Measurements from ENCODE around the gene MCF2L2.

MCF2L2 gene

DNA sequence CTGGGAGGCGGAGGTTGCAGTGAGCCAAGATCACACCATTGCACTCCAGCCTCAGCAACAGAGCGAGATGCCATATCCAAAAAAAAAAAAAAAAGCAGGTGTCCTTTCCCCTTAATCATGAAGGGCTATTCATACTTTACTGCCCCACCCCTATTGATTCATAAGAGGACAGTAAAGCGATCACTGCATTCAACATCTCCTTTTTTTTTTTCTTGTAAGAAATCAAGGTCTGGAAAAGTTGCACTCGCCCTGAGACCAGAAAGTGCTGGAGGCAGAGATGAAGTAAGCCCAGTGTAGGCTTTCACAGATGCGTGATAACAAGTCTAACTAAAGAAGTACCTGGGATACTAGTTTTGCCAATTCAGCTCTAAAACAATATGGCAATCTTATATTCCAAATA is 151.2 kb downstream of the MCF2L2 start (continued):
- TF ChIP-seq, protein P1, sequence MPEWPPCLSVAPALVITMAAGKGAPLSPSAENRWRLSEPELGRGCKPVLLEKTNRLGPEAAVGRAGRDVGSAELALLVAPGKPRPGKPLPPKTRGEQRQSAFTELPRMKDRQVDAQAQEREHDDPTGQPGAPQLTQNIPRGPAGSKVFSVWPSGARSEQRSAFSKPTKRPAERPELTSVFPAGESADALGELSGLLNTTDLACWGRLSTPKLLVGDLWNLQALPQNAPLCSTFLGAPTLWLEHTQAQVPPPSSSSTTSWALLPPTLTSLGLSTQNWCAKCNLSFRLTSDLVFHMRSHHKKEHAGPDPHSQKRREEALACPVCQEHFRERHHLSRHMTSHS (tag by site-specific recombination; IDR thresholded peaks at IDR 0.05) = no peak
- TF ChIP-seq ZNF366 (tag by site-specific recombination; conservative IDR thresholded peaks at IDR 0.05) = no peak

DNA sequence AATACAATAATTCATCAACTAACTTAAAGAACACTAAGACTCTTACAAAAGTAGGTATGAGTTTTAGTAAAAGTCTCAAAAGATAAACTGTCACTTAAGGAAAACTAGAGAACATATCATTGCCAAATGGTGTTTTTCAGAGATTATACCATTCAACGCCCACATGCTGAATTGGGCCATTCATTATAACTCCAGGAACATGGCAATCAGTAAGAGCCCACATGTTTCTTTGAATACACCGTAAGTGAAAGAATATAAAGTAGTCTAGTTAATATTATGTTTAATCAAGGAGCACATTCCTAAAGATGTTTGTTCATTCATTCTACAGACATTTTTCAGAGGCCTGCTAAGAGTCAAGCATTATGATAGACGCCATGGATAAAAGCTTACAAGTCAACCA is 152.5 kb downstream of the MCF2L2 start:
- Histone ChIP-seq H3K36me3 (ENCODE audit: control insufficient read depth in 2 of 2, insufficient read depth in 1 of 2, low read length in 2 of 2) (no peaks in the 10 kb centered on the region), H3K27ac (ENCODE audit: extremely low read depth, low read depth, low read length) (no peak overlapping the region), H3K4me1 (ENCODE audit: control insufficient read depth, insufficient read depth, low read length) (no peaks in the 10 kb centered on the region), H3K9me3 (ENCODE audit: control insufficient read depth, insufficient read depth, low read depth, low read length) (no peaks in the 10 kb centered on the region), H3K4me3 (ENCODE audit: low read depth, low read length) (no peak overlapping the region)
- TF ChIP-seq ZNF521 (tag by site-specific recombination; IDR thresholded peaks at IDR 0.05) (no peak), GLI4 (tag by site-specific recombination; IDR thresholded peaks at IDR 0.05) (no peak), ZNF341 (tag by site-specific recombination; IDR thresholded peaks at IDR 0.05; ENCODE audit: low read depth) (no peak), SP3 (tag by site-specific recombination; IDR thresholded peaks at IDR 0.05) (no peak), ZNF555 (tag by site-specific recombination; conservative IDR thresholded peaks at IDR 0.05) (no peak), ZFP41 (tag by site-specific recombination; IDR thresholded peaks at IDR 0.05; ENCODE audit: borderline replicate concordance) (no peak), ZNF600 (tag by site-specific recombination; IDR thresholded peaks at IDR 0.05) (no peak), ZNF473 (tag by site-specific recombination; IDR thresholded peaks at IDR 0.05) (no peak), SETDB1 (IDR thresholded peaks at IDR 0.05; ENCODE audit: insufficient read length, low read length) (no peak), ZNF274 (IDR thresholded peaks at IDR 0.05; ENCODE audit: low read length) (no peak), ZNF274 (tag by site-specific recombination; IDR thresholded peaks at IDR 0.05; ENCODE audit: borderline replicate concordance) (no peak), HOXC10 (CRISPR knock-in tag; IDR thresholded peaks at IDR 0.05) (no peak), SCRT2 (tag by site-specific recombination; IDR thresholded peaks at IDR 0.05) (no peak), KLF8 (tag by site-specific recombination; IDR thresholded peaks at IDR 0.05) (no peak), ZNF701 (tag by site-specific recombination; IDR thresholded peaks at IDR 0.05) (no peak), ZNF239 (tag by site-specific recombination; IDR thresholded peaks at IDR 0.05) (no peak), ZNF624 (tag by site-specific recombination; IDR thresholded peaks at IDR 0.05) (no peak)
- TF ChIP-seq, protein P2, sequence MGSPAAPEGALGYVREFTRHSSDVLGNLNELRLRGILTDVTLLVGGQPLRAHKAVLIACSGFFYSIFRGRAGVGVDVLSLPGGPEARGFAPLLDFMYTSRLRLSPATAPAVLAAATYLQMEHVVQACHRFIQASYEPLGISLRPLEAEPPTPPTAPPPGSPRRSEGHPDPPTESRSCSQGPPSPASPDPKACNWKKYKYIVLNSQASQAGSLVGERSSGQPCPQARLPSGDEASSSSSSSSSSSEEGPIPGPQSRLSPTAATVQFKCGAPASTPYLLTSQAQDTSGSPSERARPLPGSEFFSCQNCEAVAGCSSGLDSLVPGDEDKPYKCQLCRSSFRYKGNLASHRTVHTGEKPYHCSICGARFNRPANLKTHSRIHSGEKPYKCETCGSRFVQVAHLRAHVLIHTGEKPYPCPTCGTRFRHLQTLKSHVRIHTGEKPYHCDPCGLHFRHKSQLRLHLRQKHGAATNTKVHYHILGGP (tag by site-specific recombination; IDR thresholded peaks at IDR 0.05) = no peak
- TF ChIP-seq, protein P3, sequence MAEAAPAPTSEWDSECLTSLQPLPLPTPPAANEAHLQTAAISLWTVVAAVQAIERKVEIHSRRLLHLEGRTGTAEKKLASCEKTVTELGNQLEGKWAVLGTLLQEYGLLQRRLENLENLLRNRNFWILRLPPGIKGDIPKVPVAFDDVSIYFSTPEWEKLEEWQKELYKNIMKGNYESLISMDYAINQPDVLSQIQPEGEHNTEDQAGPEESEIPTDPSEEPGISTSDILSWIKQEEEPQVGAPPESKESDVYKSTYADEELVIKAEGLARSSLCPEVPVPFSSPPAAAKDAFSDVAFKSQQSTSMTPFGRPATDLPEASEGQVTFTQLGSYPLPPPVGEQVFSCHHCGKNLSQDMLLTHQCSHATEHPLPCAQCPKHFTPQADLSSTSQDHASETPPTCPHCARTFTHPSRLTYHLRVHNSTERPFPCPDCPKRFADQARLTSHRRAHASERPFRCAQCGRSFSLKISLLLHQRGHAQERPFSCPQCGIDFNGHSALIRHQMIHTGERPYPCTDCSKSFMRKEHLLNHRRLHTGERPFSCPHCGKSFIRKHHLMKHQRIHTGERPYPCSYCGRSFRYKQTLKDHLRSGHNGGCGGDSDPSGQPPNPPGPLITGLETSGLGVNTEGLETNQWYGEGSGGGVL (tag by site-specific recombination; IDR thresholded peaks at IDR 0.05) = no peak
- TF ChIP-seq, protein P4, sequence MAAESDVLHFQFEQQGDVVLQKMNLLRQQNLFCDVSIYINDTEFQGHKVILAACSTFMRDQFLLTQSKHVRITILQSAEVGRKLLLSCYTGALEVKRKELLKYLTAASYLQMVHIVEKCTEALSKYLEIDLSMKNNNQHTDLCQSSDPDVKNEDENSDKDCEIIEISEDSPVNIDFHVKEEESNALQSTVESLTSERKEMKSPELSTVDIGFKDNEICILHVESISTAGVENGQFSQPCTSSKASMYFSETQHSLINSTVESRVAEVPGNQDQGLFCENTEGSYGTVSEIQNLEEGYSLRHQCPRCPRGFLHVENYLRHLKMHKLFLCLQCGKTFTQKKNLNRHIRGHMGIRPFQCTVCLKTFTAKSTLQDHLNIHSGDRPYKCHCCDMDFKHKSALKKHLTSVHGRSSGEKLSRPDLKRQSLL (tag by site-specific recombination; IDR thresholded peaks at IDR 0.05) = no peak
- TF ChIP-seq, protein P5, sequence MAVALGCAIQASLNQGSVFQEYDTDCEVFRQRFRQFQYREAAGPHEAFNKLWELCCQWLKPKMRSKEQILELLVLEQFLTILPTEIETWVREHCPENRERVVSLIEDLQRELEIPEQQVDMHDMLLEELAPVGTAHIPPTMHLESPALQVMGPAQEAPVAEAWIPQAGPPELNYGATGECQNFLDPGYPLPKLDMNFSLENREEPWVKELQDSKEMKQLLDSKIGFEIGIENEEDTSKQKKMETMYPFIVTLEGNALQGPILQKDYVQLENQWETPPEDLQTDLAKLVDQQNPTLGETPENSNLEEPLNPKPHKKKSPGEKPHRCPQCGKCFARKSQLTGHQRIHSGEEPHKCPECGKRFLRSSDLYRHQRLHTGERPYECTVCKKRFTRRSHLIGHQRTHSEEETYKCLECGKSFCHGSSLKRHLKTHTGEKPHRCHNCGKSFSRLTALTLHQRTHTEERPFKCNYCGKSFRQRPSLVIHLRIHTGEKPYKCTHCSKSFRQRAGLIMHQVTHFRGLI (tag by site-specific recombination; IDR thresholded peaks at IDR 0.05) = no peak
- ChIA-PET CTCF (no interaction called here), POLR2A (no interaction called here)
